Astrocyte (in vitro differentiated cells and primary cell): ENCODE measurements around the gene CRISPLD2. TPM values are rescaled to one million over a fixed set of nuclear protein-coding genes. Genes with fewer than 3 reads are reported as not detected.
A peak's percentile ranks its signal among the peaks of the same experiment; 100 is the strongest.

Experiments
- DNase-seq: peaks from one replicate; pipeline ENCODE4 v3.0.0-alpha.2; 2010; ENCODE audit warnings: low read depth
- FAIRE-seq: peaks from 2 replicates; lab custom pipeline; 2011; peaks lifted over from hg19 to GRCh38; lab: Jason Lieb, UNC
- H2AFZ ChIP-seq: 2 replicates; pipeline ENCODE4 v1.6.0; 2012; ENCODE audit warnings: low read depth, low read length, inconsistent platforms
- H3K27ac ChIP-seq: 2 replicates; pipeline ENCODE4 v1.5.1; 2011; ENCODE audit warnings: low read depth, low read length, inconsistent platforms
- H3K27me3 ChIP-seq: 2 replicates; pipeline ENCODE4 v1.6.0; 2011; ENCODE audit warnings: low read length, inconsistent platforms; ENCODE audit not compliant: insufficient read depth
- H3K36me3 ChIP-seq: 2 replicates; pipeline ENCODE4 v1.5.1; 2011; ENCODE audit warnings: low read length, inconsistent platforms; ENCODE audit not compliant: insufficient read depth
- H3K4me1 ChIP-seq: 2 replicates; pipeline ENCODE4 v1.5.1; 2011; ENCODE audit warnings: low read length, inconsistent platforms; ENCODE audit not compliant: insufficient read depth
- H3K4me2 ChIP-seq: 2 replicates; pipeline ENCODE4 v1.6.0; 2012; ENCODE audit warnings: low read length, inconsistent platforms
- H3K4me3 ChIP-seq: 2 replicates; pipeline ENCODE4 v1.5.1; 2011; ENCODE audit warnings: low read depth, mild to moderate bottlenecking, low read length, inconsistent platforms; ENCODE audit not compliant: insufficient read depth
- H3K79me2 ChIP-seq: 2 replicates; pipeline ENCODE4 v1.6.0; 2012; ENCODE audit warnings: mild to moderate bottlenecking, low read length, inconsistent platforms; ENCODE audit not compliant: insufficient read depth
- H3K9ac ChIP-seq: 2 replicates; pipeline ENCODE4 v1.6.0; 2012; ENCODE audit warnings: mild to moderate bottlenecking, low read length, inconsistent platforms
- H3K9me3 ChIP-seq: 2 replicates; pipeline ENCODE4 v1.5.1; 2012; ENCODE audit warnings: low read depth, mild to moderate bottlenecking, low read length, inconsistent platforms; ENCODE audit not compliant: insufficient read depth
- H4K20me1 ChIP-seq: 2 replicates; pipeline ENCODE4 v1.6.0; 2012; ENCODE audit warnings: low read length, inconsistent platforms; ENCODE audit not compliant: insufficient read depth
- H3K27ac Mint-ChIP-seq: one replicate; pipeline ENCODE4 v1.8.0; 2021; ENCODE audit warnings: mild to moderate bottlenecking, mixed read lengths; ENCODE audit not compliant: unreplicated experiment
- H3K27me3 Mint-ChIP-seq: one replicate; pipeline ENCODE4 v1.8.0; 2021; ENCODE audit warnings: low read depth, mixed read lengths; ENCODE audit not compliant: unreplicated experiment
- H3K36me3 Mint-ChIP-seq: one replicate; pipeline ENCODE4 v1.8.0; 2021; ENCODE audit warnings: low read depth, mixed read lengths; ENCODE audit not compliant: unreplicated experiment
- H3K4me1 Mint-ChIP-seq: one replicate; pipeline ENCODE4 v1.8.0; 2021; ENCODE audit warnings: low read depth, mixed read lengths; ENCODE audit not compliant: unreplicated experiment
- H3K4me3 Mint-ChIP-seq: one replicate; pipeline ENCODE4 v1.8.0; 2021; ENCODE audit warnings: mild to moderate bottlenecking, moderate library complexity, mixed read lengths; ENCODE audit not compliant: unreplicated experiment
- H3K9me3 Mint-ChIP-seq: one replicate; pipeline ENCODE4 v1.8.0; 2021; ENCODE audit warnings: mild to moderate bottlenecking, mixed read lengths; ENCODE audit not compliant: unreplicated experiment
- CTCF ChIP-seq: IDR thresholded peaks from 2 replicates; pipeline ENCODE4 v1.5.1; 2011; ENCODE audit warnings: low read depth, mild to moderate bottlenecking, inconsistent platforms, low read length, moderate library complexity; ENCODE audit not compliant: insufficient read depth
- EZH2 ChIP-seq: IDR thresholded peaks from 2 replicates; pipeline ENCODE4 v1.6.1; 2012; ENCODE audit warnings: mild to moderate bottlenecking, low read length, inconsistent platforms; ENCODE audit not compliant: insufficient read depth
- total RNA-seq: library from RNA; stranded (reverse); gene quantifications from 2 replicates; pipeline ENCODE4 v1.2.1, GENCODE V29; 2021

The CRISPLD2 gene
- total RNA-seq, 1 donor from 2014 or later = 1.8 TPM

- no peak overlapping the region for H3K27ac ChIP-seq
- no peak overlapping the region for H3K27ac Mint-ChIP-seq
Measured at GRCh38 chr16:84807776-84808175, 12.0 kb upstream of the CRISPLD2 start.

GRCh38 chr16:84808826-84809225 is 11.0 kb upstream of the CRISPLD2 start:
- no peak for FAIRE-seq
- Histone ChIP-seq H3K4me1 (peaks cover 24% of the 10 kb centered on the region), H3K9ac (no peak overlapping the region), H3K36me3 (no peaks in the 10 kb centered on the region), H3K27ac (no peak overlapping the region), H4K20me1 (no peaks in the 10 kb centered on the region), H3K79me2 (no peaks in the 10 kb centered on the region), H3K4me3 (no peak overlapping the region), H3K4me2 (no peak overlapping the region), H2AFZ (no peak overlapping the region), H3K27me3 (peaks cover 4% of the 10 kb centered on the region), H3K9me3 (peaks cover 7% of the 10 kb centered on the region)
- TF ChIP-seq CTCF = no peak
- Mint-ChIP-seq H3K36me3 (no peaks in the 10 kb centered on the region), H3K9me3 (peaks cover 2% of the 10 kb centered on the region), H3K4me1 (peaks cover 4% of the 10 kb centered on the region), H3K27ac (no peak overlapping the region), H3K27me3 (peaks cover 30% of the 10 kb centered on the region), H3K4me3 (no peak overlapping the region)
- no peak for DNase-seq

More at GRCh38 chr16:84807776-84808175, 12.0 kb upstream of the CRISPLD2 start:
- Mint-ChIP-seq H3K27me3 (peaks cover 19% of the 10 kb centered on the region), H3K36me3 (no peaks in the 10 kb centered on the region), H3K4me3 (no peak overlapping the region), H3K4me1 (peaks cover 4% of the 10 kb centered on the region), H3K9me3 (peaks cover 7% of the 10 kb centered on the region)
- H3K79me2 ChIP-seq = no peaks in the 10 kb centered on the region
- no peak overlapping the region for H3K9ac ChIP-seq
- DNase-seq (no peak), FAIRE-seq (no peak)
- H3K9me3 ChIP-seq = peaks cover 2% of the 10 kb centered on the region
- H3K4me3 ChIP-seq = no peak overlapping the region
- peaks cover 4% of the 10 kb centered on the region for H3K27me3 ChIP-seq
- H3K4me1 ChIP-seq = peaks cover 24% of the 10 kb centered on the region
- no peak overlapping the region for H3K4me2 ChIP-seq
- TF ChIP-seq EZH2 (no peak), CTCF (no peak)
- H2AFZ ChIP-seq = no peak overlapping the region
- H4K20me1 ChIP-seq = no peaks in the 10 kb centered on the region
- H3K36me3 ChIP-seq = no peaks in the 10 kb centered on the region

- H3K4me2 ChIP-seq = no peak overlapping the region
- H3K4me3 Mint-ChIP-seq = no peak overlapping the region
- H3K9me3 Mint-ChIP-seq = peaks cover 3% of the 10 kb centered on the region
- no peaks in the 10 kb centered on the region for H4K20me1 ChIP-seq
- H3K9me3 ChIP-seq = peaks cover 8% of the 10 kb centered on the region
- no peaks in the 10 kb centered on the region for H3K79me2 ChIP-seq
- H3K27ac Mint-ChIP-seq = no peak overlapping the region
- no peak overlapping the region for H2AFZ ChIP-seq
- TF ChIP-seq EZH2 = no peak
- TF ChIP-seq CTCF = no peak
- H3K4me1 Mint-ChIP-seq = peaks cover 4% of the 10 kb centered on the region
- H3K27me3 Mint-ChIP-seq = peaks cover 45% of the 10 kb centered on the region
- no peak overlapping the region for H3K27ac ChIP-seq
- no peaks in the 10 kb centered on the region for H3K36me3 Mint-ChIP-seq
- no peaks in the 10 kb centered on the region for H3K36me3 ChIP-seq
- no peak for FAIRE-seq
- peaks cover 24% of the 10 kb centered on the region for H3K4me1 ChIP-seq
- H3K4me3 ChIP-seq = no peak overlapping the region
- DNase-seq = peak; percentile 83
- no peak overlapping the region for H3K9ac ChIP-seq
- peaks cover 4% of the 10 kb centered on the region for H3K27me3 ChIP-seq
Measured at GRCh38 chr16:84810518-84811273, 9.1 kb upstream of the CRISPLD2 start.
